Endothelial cell of umbilical vein (primary cell): ENCODE measurements around the gene ARL2BP. TPM values are rescaled to one million over a fixed set of nuclear protein-coding genes. Genes with fewer than 3 reads are reported as not detected.
A peak's percentile ranks its signal among the peaks of the same experiment; 100 is the strongest.

Experiments used
- BruUV-seq: library from RNA; stranded (reverse); fragments of 400-500 nt; replicated peaks from 2 replicates; lab custom pipeline; 2021; lab: Mats Ljungman, UMichigan
- CTCF ChIA-PET: fragments of 300-600, 350-600 bp; sonication (Branson Sonifier 250); formaldehyde crosslinking; loops from one replicate; lab custom pipeline; 2021; ENCODE audit warnings: antibody characterized with exemption, inconsistent platforms; lab: Charles Lee
- POLR2A ChIA-PET: fragments of 300-600, 350-600 bp; sonication (Branson Sonifier 250); formaldehyde crosslinking; loops from one replicate; lab custom pipeline; 2021; ENCODE audit warnings: antibody characterized with exemption, inconsistent platforms; lab: Charles Lee
- DNase-seq: peaks from one replicate; pipeline ENCODE4 v3.0.0-alpha.2; 2011; ENCODE audit warnings: low read depth, low spot score
- FAIRE-seq: peaks from 2 replicates; lab custom pipeline; 2011; peaks lifted over from hg19 to GRCh38; lab: Jason Lieb, UNC
- H2AFZ ChIP-seq: 2 replicates; pipeline ENCODE4 v1.6.0; 2012; ENCODE audit warnings: low read depth, low read length, control low read depth, inconsistent platforms
- H3K27ac ChIP-seq: 2 replicates; pipeline ENCODE4 v1.5.1; 2011; ENCODE audit warnings: low read depth, mild to moderate bottlenecking, control low read depth, low read length, moderate library complexity; ENCODE audit not compliant: insufficient read depth
- H3K27me3 ChIP-seq, 2 experiments: 2 replicates each; pipeline versions ENCODE4 v1.6.0 to v1.6.1; 2011; ENCODE audit warnings: low read length in 2 of 2, mixed read lengths in 1 of 2; ENCODE audit not compliant: control insufficient read depth in 2 of 2, insufficient read depth in 2 of 2
- H3K36me3 ChIP-seq, 2 experiments: 2 replicates in 1 of 2; 3 replicates in 1 of 2; pipeline ENCODE4 v1.5.1; 2011; ENCODE audit warnings: low read length in 2 of 2, mild to moderate bottlenecking in 1 of 2, moderate library complexity in 1 of 2; ENCODE audit not compliant: control insufficient read depth in 2 of 2, insufficient read depth in 2 of 2; ENCODE audit errors: extremely low read depth in 1 of 2
- H3K4me1 ChIP-seq: 3 replicates; pipeline ENCODE4 v1.5.1; 2011; ENCODE audit warnings: mild to moderate bottlenecking, low read length; ENCODE audit not compliant: control insufficient read depth, insufficient read depth; ENCODE audit errors: extremely low read depth
- H3K4me2 ChIP-seq: 2 replicates; pipeline ENCODE4 v1.6.1; 2011; ENCODE audit warnings: low read length, control low read depth, mixed read lengths; ENCODE audit not compliant: insufficient read depth
- H3K4me3 ChIP-seq, 3 experiments: fragments of 200-600 bp in 1 of 3; sonication (generic), shearing (Covaris generic) in 1 of 3; replicated peaks in 1 of 3; 2 replicates each; pipeline ENCODE4 v1.5.1; 2011 to 2016; ENCODE audit warnings: control low read depth in 3 of 3, low read length in 3 of 3, mild to moderate bottlenecking in 2 of 3, inconsistent platforms in 1 of 3, low read depth in 1 of 3, moderate library complexity in 1 of 3; ENCODE audit not compliant: insufficient read depth in 1 of 3
- H3K79me2 ChIP-seq: 2 replicates; pipeline ENCODE4 v1.6.0; 2012; ENCODE audit warnings: low read length, inconsistent platforms; ENCODE audit not compliant: control insufficient read depth, insufficient read depth
- H3K9ac ChIP-seq: replicated peaks from 2 replicates; pipeline ENCODE3; 2011; ENCODE audit warnings: low read length, control low read depth; ENCODE audit not compliant: insufficient read depth; ENCODE audit errors: extremely low read depth
- H3K9me1 ChIP-seq: replicated peaks from 3 replicates; pipeline ENCODE4 v1.6.0; 2011; ENCODE audit warnings: mild to moderate bottlenecking, low read length; ENCODE audit not compliant: control insufficient read depth, insufficient read depth; ENCODE audit errors: extremely low read depth
- H3K9me3 ChIP-seq: replicated peaks from 2 replicates; pipeline ENCODE4 v1.5.1; 2012; ENCODE audit warnings: low read length, inconsistent platforms; ENCODE audit not compliant: control insufficient read depth, insufficient read depth
- H4K20me1 ChIP-seq: replicated peaks from 2 replicates; pipeline ENCODE3; 2011; ENCODE audit warnings: mild to moderate bottlenecking, low read length; ENCODE audit not compliant: control insufficient read depth, insufficient read depth; ENCODE audit errors: extremely low read depth
- CTCF ChIP-seq, 2 donors: IDR thresholded peaks; 1 replicate in 1 of 2; 2 replicates in 1 of 2; pipeline ENCODE4 v1.5.1; 2011; ENCODE audit warnings: low read length in 2 of 2, mild to moderate bottlenecking in 2 of 2, moderate library complexity in 2 of 2, control low read depth in 1 of 2, inconsistent platforms in 1 of 2, low read depth in 1 of 2; ENCODE audit not compliant: insufficient read depth in 1 of 2; ENCODE audit errors: extremely low read depth in 1 of 2
- EZH2 ChIP-seq: IDR thresholded peaks from 2 replicates; pipeline ENCODE4 v1.6.1; 2012; ENCODE audit warnings: borderline replicate concordance, low read depth, mild to moderate bottlenecking, moderate library complexity, low read length, inconsistent platforms; ENCODE audit not compliant: severe bottlenecking
- FOS ChIP-seq: IDR thresholded peaks from 2 replicates; pipeline ENCODE4 v1.6.1; 2011; ENCODE audit warnings: mild to moderate bottlenecking, low read length, moderate library complexity, borderline replicate concordance; ENCODE audit not compliant: insufficient read depth
- GATA2 ChIP-seq: IDR thresholded peaks from 2 replicates; pipeline ENCODE4 v1.7.0; 2011; ENCODE audit warnings: low read depth, mild to moderate bottlenecking, moderate library complexity, mixed read lengths, low read length; ENCODE audit not compliant: insufficient read length, insufficient read depth
- JUN ChIP-seq: IDR thresholded peaks from 2 replicates; pipeline ENCODE4 v1.6.1; 2011; ENCODE audit warnings: borderline replicate concordance, low read depth; ENCODE audit not compliant: insufficient read length, insufficient read depth
- MAX ChIP-seq: IDR thresholded peaks from 2 replicates; pipeline ENCODE4 v1.6.1; 2011; ENCODE audit not compliant: insufficient read depth, insufficient read length
- MYC ChIP-seq: IDR thresholded peaks from one replicate; pipeline ENCODE4 v1.6.1; 2011; ENCODE audit warnings: mild to moderate bottlenecking, low read depth, low read length
- POLR2A ChIP-seq: IDR thresholded peaks from 2 replicates; pipeline ENCODE4 v1.6.1; 2012; ENCODE audit warnings: low read depth, mild to moderate bottlenecking, control low read depth, low read length
- POLR2AphosphoS5 ChIP-seq: IDR thresholded peaks from 2 replicates; pipeline ENCODE4 v1.6.1; 2012; ENCODE audit warnings: low read depth, mild to moderate bottlenecking, control low read depth, low read length, moderate library complexity; ENCODE audit not compliant: insufficient read depth
- dilution Hi-C: fragments of 300-500 bp; cut with MboI; formaldehyde crosslinking; loops from one replicate; pipeline ENCODE4 v1.15.0; 2019; ENCODE audit warnings: low sequenced_read_pairs; ENCODE audit not compliant: extremely low pct_ligation_motif_present
- intact Hi-C: fragments of 100-400 bp; cut with micrococcal nuclease; formaldehyde crosslinking; loops from one replicate; pipeline ENCODE4 v1.10.0; 2022
- polyA plus RNA-seq, 4 experiments: library from polyadenylated mRNA; depleted of rRNA in 3 of 4; stranded (reverse) in 3 of 4; unstranded in 1 of 4; fragments of >200 nt; gene quantifications; 2 replicates each; pipeline versions ENCODE4 v1.2.1 to v1.2.3, GENCODE V29; 2011 to 2012; ENCODE audit warnings: missing spikeins in 1 of 4
- total RNA-seq: library from RNA; stranded (reverse); gene quantifications from 2 replicates; pipeline ENCODE4 v1.2.3, GENCODE V29; 2021

The ARL2BP gene
- total and polyA plus RNA-seq, 2 donors (not counting 3 experiments of a cell fraction or from before 2014, with no cell fraction given): 80.4 to 111 TPM

- H3K9me3 ChIP-seq: no peaks in the 10 kb centered on the region
- CTCF ChIA-PET: interaction anchor here (2.0 to 2.6 kb wide), 2 partner anchors 12 to 41 kb away, joined by 8 to 18 read pairs; partner anchors contain the start of gene ARL2BP
- H3K9ac ChIP-seq: no peak overlapping the region
- no peaks in the 10 kb centered on the region for H4K20me1 ChIP-seq
- H3K9me1 ChIP-seq: no peaks in the 10 kb centered on the region
- intact Hi-C loops (no loop called here), dilution Hi-C loops (no loop called here)
- no peak for TF ChIP-seq MYC
- TF ChIP-seq FOS: no peak
- FAIRE-seq: no peak
- DNase-seq: no peak
- H3K27ac ChIP-seq: no peak overlapping the region
- POLR2A ChIA-PET: interaction anchor here (0.7 kb wide), 1 partner anchor 9 kb away, joined by 5 read pairs; no protein-coding TSS in a partner anchor
- H3K4me1 ChIP-seq: peaks cover 24% of the 10 kb centered on the region
- no peaks in the 10 kb centered on the region for H3K27me3 ChIP-seq
- H3K36me3 ChIP-seq: no peaks in the 10 kb centered on the region
- no peaks in the 10 kb centered on the region for H3K79me2 ChIP-seq
- BruUV-seq: no TSS peak
- H3K4me2 ChIP-seq: no peak overlapping the region
- no peak overlapping the region for H2AFZ ChIP-seq
- H3K4me3 ChIP-seq: no peak overlapping the region
Observed at GRCh38 chr16:57258910-57259475, 13.9 kb downstream of the ARL2BP start.

- intact Hi-C loops: loop anchor here (1.0 to 2.0 kb wide), 3 partner anchors 15 to 74 kb away; partner anchors contain the start of genes ARL2BP, PSME3IP1 and RSPRY1
- dilution Hi-C loops: no loop called here
- POLR2A ChIA-PET: interaction anchor here (1.4 kb wide), 1 partner anchor 15 kb away, joined by 8 read pairs; the partner anchor contains the start of gene ARL2BP
- FAIRE-seq (peak; percentile 100), DNase-seq (peak; percentile 98)
- Histone ChIP-seq H3K4me1 (peaks cover 23% of the 10 kb centered on the region), H3K36me3 (no peaks in the 10 kb centered on the region), H3K9ac (peak overlapping the region; percentile 62), H3K4me2 (peak overlapping the region; percentile 80), H3K4me3 (no peak overlapping the region), H3K9me1 (no peaks in the 10 kb centered on the region), H4K20me1 (no peaks in the 10 kb centered on the region), H3K27ac (peak overlapping the region; percentile 92), H2AFZ (peak overlapping the region; percentile 20), H3K9me3 (no peaks in the 10 kb centered on the region), H3K79me2 (no peaks in the 10 kb centered on the region), H3K27me3 (no peaks in the 10 kb centered on the region)
- TF ChIP-seq FOS (peak; percentile 88), GATA2 (peak; percentile 50), POLR2A (peak; percentile 51), JUN (peak; percentile 96), EZH2 (no peak), MAX (peak; percentile 50), MYC (no peak), CTCF (IDR thresholded peaks at IDR 0.05; ENCODE audit: extremely low read depth in 1 of 2, insufficient read depth in 1 of 2, low read depth in 1 of 2, low read length in 2 of 2) (no peak), POLR2AphosphoS5 (peak; percentile 50)
- CTCF ChIA-PET: interaction anchor here (0.8 to 2.6 kb wide), 4 partner anchors 10 to 40 kb away, joined by 3 to 18 read pairs (median 6); partner anchors contain the start of gene ARL2BP
- no TSS peak for BruUV-seq
Observed at GRCh38 chr16:57260294-57260929, 15.4 kb downstream of the ARL2BP start.
